ENCODE measurements around the gene LAD1. TPM values are rescaled to one million over a fixed set of nuclear protein-coding genes. Genes with fewer than 3 reads are reported as not detected.

LAD1 gene
- total and polyA plus RNA-seq, 2 of the 13 experiments (the other 11 are each of a cell fraction or from before 2014, with no cell fraction given): 10.8 to 65.6 TPM

DNA sequence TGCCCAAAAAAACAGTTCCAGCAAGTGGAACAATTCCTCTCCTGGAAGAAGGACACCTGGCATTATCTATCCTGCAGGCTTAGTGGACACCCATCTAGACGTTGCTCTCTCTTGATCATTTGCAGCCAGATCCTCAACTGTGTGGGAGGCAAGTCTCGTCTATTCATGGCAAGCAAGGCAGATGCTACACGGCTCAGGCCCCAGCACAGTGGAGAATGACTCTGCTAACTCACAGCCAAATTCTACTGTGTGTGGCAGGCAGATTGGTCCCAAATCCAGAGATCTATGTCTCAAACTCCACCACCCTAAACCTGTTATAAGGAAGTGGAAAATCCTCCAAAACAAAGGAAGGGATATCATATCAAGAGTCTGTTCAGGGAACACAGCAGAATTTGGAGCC, 28.6 kb downstream of the LAD1 start (continued):
- TF ChIP-seq, protein P1, sequence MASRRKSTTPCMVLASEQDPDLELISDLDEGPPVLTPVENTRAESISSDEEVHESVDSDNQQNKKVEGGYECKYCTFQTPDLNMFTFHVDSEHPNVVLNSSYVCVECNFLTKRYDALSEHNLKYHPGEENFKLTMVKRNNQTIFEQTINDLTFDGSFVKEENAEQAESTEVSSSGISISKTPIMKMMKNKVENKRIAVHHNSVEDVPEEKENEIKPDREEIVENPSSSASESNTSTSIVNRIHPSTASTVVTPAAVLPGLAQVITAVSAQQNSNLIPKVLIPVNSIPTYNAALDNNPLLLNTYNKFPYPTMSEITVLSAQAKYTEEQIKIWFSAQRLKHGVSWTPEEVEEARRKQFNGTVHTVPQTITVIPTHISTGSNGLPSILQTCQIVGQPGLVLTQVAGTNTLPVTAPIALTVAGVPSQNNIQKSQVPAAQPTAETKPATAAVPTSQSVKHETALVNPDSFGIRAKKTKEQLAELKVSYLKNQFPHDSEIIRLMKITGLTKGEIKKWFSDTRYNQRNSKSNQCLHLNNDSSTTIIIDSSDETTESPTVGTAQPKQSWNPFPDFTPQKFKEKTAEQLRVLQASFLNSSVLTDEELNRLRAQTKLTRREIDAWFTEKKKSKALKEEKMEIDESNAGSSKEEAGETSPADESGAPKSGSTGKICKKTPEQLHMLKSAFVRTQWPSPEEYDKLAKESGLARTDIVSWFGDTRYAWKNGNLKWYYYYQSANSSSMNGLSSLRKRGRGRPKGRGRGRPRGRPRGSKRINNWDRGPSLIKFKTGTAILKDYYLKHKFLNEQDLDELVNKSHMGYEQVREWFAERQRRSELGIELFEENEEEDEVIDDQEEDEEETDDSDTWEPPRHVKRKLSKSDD (CRISPR knock-in tag; IDR thresholded peaks at IDR 0.05; ENCODE audit: low read depth): no peak
- TF ChIP-seq SRY (CRISPR knock-in tag; IDR thresholded peaks at IDR 0.05): no peak
- no peak for TF ChIP-seq PITX1 (CRISPR knock-in tag; IDR thresholded peaks at IDR 0.05)
- no peak for TF ChIP-seq PRDM4 (CRISPR knock-in tag; IDR thresholded peaks at IDR 0.05; ENCODE audit: borderline replicate concordance)
- TF ChIP-seq ZNF619 (CRISPR knock-in tag; IDR thresholded peaks at IDR 0.05): no peak
- no peak for TF ChIP-seq ZFP90 (CRISPR knock-in tag; IDR thresholded peaks at IDR 0.05; ENCODE audit: borderline replicate concordance)

- Histone ChIP-seq H3K4me3 (replicated peaks in 1 of 3; ENCODE audit: insufficient read depth in 1 of 3, low read depth in 2 of 3, low read length in 3 of 3) (no peak overlapping the region), H4K20me1 (ENCODE audit: insufficient read depth, low read length) (no peaks in the 10 kb centered on the region), H3K4me2 (ENCODE audit: low read depth, low read length) (no peak overlapping the region), H3K9me3 (ENCODE audit: low read length) (no peaks in the 10 kb centered on the region), H3K36me3 (replicated peaks in 1 of 2; ENCODE audit: control insufficient read depth in 1 of 2, insufficient read depth in 2 of 2, low read length in 2 of 2) (no peaks in the 10 kb centered on the region), H3K4me1 (ENCODE audit: insufficient read depth, low read length) (no peaks in the 10 kb centered on the region), H3K27ac (ENCODE audit: extremely low read length, insufficient read depth, low read length) (no peak overlapping the region), H3K79me2 (ENCODE audit: insufficient read depth, low read length) (no peaks in the 10 kb centered on the region), H3K9ac (ENCODE audit: insufficient read depth, low read depth, low read length) (no peak overlapping the region), H2AFZ (ENCODE audit: low read length) (no peak overlapping the region), H3K27me3 (ENCODE audit: control insufficient read depth in 1 of 2, insufficient read depth in 2 of 2, low read length in 2 of 2) (peaks cover 15 to 48% of the 10 kb centered on the region in 2 experiments; a peak in 4 of 5 replicates)
- in situ Hi-C loops (cut with HindIII; ENCODE audit: extremely low pct_ligation_motif_present, low pct_unique_long_range_greater_than_20kb): loop anchor here (5.0 kb wide), 1 partner anchor 107 kb away; no protein-coding TSS in a partner anchor
- FAIRE-seq (no peak), ATAC-seq (no peak), DNase-seq (ENCODE audit: low spot score) (no peak)
- TF ChIP-seq ZNF367 (CRISPR knock-in tag; IDR thresholded peaks at IDR 0.05; ENCODE audit: borderline replicate concordance) (no peak), CREB1 (IDR thresholded peaks at IDR 0.05) (peak; percentile 81), CREB1 (CRISPR knock-in tag; IDR thresholded peaks at IDR 0.05) (no peak), ATF7 (IDR thresholded peaks at IDR 0.05) (peak; percentile 66), ATF7 (CRISPR knock-in tag; IDR thresholded peaks at IDR 0.05) (no peak), REL (CRISPR knock-in tag; conservative IDR thresholded peaks at IDR 0.05) (no peak)
- POLR2A ChIA-PET: no interaction called here
- WGBS (ENCODE audit: low lambda C conversion rate): 30% methylated on average over 6 of the region's 6 CpGs
- CTCF ChIA-PET (ENCODE audit: low intra/inter-chr PET ratio, low total read pairs): no interaction called here
- BruUV-seq (replicated peaks): no TSS peak
- intact Hi-C loops (cut with micrococcal nuclease; ENCODE audit: unreplicated experiment): no loop called here
Measured at GRCh38 chr1:201369209-201369608, 29.9 kb downstream of the LAD1 start.

Data from HepG2 (cell line).